ENCODE results near the gene MFSD8.
"Not testable (repeated sequence)": the region's sequence is repeated elsewhere in the genome, so short reads cannot be mapped to it uniquely, and the experiment has no call there.

Gene MFSD8

GRCh38 chr4:127975121-127975770, 10.3 kb upstream of the MFSD8 start:
- no peak overlapping the region for H2BK5ac ChIP-seq (ENCODE audit: low read length)
- H3K9me3 ChIP-seq (replicated peaks in 1 of 2; ENCODE audit: control insufficient read depth in 2 of 2, insufficient read depth in 1 of 2, low read depth in 1 of 2, low read length in 2 of 2), result no peaks in the 10 kb centered on the region
- H3K4ac ChIP-seq (ENCODE audit: low read length), result no peak overlapping the region
- H3K9ac ChIP-seq (ENCODE audit: low read depth, low read length, poor library complexity), result no peak overlapping the region
- no peak overlapping the region for H3K18ac ChIP-seq (ENCODE audit: low read length)
- no peak overlapping the region for H3K4me2 ChIP-seq (ENCODE audit: insufficient read depth, low read length, poor library complexity, severe bottlenecking)
- H2AFZ ChIP-seq (ENCODE audit: low read length), result no peak overlapping the region
- H2BK12ac ChIP-seq (ENCODE audit: low read length), result no peak overlapping the region
- peaks cover 5% of the 10 kb centered on the region for H3K79me1 ChIP-seq (ENCODE audit: low read depth, low read length)
- no CpG with 5 or more reads among the region's 2 CpGs for WGBS, 2 donors (ENCODE audit: extremely low coverage in 2 of 2, insufficient read length in 2 of 2, insufficient replicate concordance in 1 of 2)
- peaks cover 0 to 16% of the 10 kb centered on the region in 2 donors for H3K36me3 ChIP-seq (replicated peaks in 1 of 2; ENCODE audit: control insufficient read depth in 2 of 2, insufficient read depth in 2 of 2, low read length in 2 of 2)
- H2BK120ac ChIP-seq (ENCODE audit: low read depth, low read length), result no peak overlapping the region
- H3K14ac ChIP-seq (ENCODE audit: low read length), result no peak overlapping the region
- H3K4me3 ChIP-seq (ENCODE audit: low read length in 2 of 2), result no peak overlapping the region
- H3K4me1 ChIP-seq (ENCODE audit: control insufficient read depth in 2 of 2, insufficient read depth in 1 of 2, low read depth in 1 of 2, low read length in 2 of 2), result no peaks in the 10 kb centered on the region
- no peak overlapping the region for H4K91ac ChIP-seq (ENCODE audit: low read depth, low read length, poor library complexity)
- H3K23ac ChIP-seq (ENCODE audit: low read depth, low read length, poor library complexity), result no peak overlapping the region
- H2BK15ac ChIP-seq (ENCODE audit: low read length), result no peak overlapping the region
- H2AK5ac ChIP-seq (ENCODE audit: low read depth, low read length), result no peak overlapping the region
- H3K27me3 ChIP-seq (ENCODE audit: control insufficient read depth in 3 of 3, insufficient read depth in 3 of 3, low read depth in 1 of 3, low read length in 3 of 3), result no peaks in the 10 kb centered on the region
- H4K8ac ChIP-seq (ENCODE audit: low read depth, low read length), result no peak overlapping the region
- DNase-seq (ENCODE audit: low spot score), result no peak
- no peak overlapping the region for H3K27ac ChIP-seq (replicated peaks; ENCODE audit: low read length)

- H4K8ac ChIP-seq (ENCODE audit: low read depth, low read length); H3K4me1 ChIP-seq (ENCODE audit: control insufficient read depth in 2 of 2, insufficient read depth in 1 of 2, low read depth in 1 of 2, low read length in 2 of 2); H3K14ac ChIP-seq (ENCODE audit: low read length); H3K18ac ChIP-seq (ENCODE audit: low read length); H3K4ac ChIP-seq (ENCODE audit: low read length); H4K91ac ChIP-seq (ENCODE audit: low read depth, low read length, poor library complexity); H3K27ac ChIP-seq (replicated peaks; ENCODE audit: low read length); H3K27me3 ChIP-seq (ENCODE audit: control insufficient read depth in 3 of 3, insufficient read depth in 3 of 3, low read depth in 1 of 3, low read length in 3 of 3); H2AK5ac ChIP-seq (ENCODE audit: low read depth, low read length); DNase-seq (ENCODE audit: low spot score); H3K9me3 ChIP-seq (replicated peaks in 1 of 2; ENCODE audit: control insufficient read depth in 2 of 2, insufficient read depth in 1 of 2, low read depth in 1 of 2, low read length in 2 of 2); H3K4me3 ChIP-seq (ENCODE audit: low read length in 2 of 2); H2BK15ac ChIP-seq (ENCODE audit: low read length); H3K9ac ChIP-seq (ENCODE audit: low read depth, low read length, poor library complexity); H2AFZ ChIP-seq (ENCODE audit: low read length); H2BK5ac ChIP-seq (ENCODE audit: low read length); H2BK120ac ChIP-seq (ENCODE audit: low read depth, low read length); H2BK12ac ChIP-seq (ENCODE audit: low read length); H3K79me1 ChIP-seq (ENCODE audit: low read depth, low read length); H3K4me2 ChIP-seq (ENCODE audit: insufficient read depth, low read length, poor library complexity, severe bottlenecking); H3K23ac ChIP-seq (ENCODE audit: low read depth, low read length, poor library complexity): not testable (repeated sequence)
- no CpG with 5 or more reads among the region's 4 CpGs for WGBS, 2 donors (ENCODE audit: extremely low coverage in 2 of 2, insufficient read length in 2 of 2, insufficient replicate concordance in 1 of 2)
- H3K36me3 ChIP-seq (replicated peaks in 1 of 2; ENCODE audit: control insufficient read depth in 2 of 2, insufficient read depth in 2 of 2, low read length in 2 of 2), result peaks cover 0 to 21% of the 10 kb centered on the region in 2 donors
These were observed 6.0 kb upstream of the MFSD8 start for GRCh38 chr4:127970925-127971324.

GRCh38 chr4:127968586-127968985, 3.6 kb upstream of the MFSD8 start:
- no peaks in the 10 kb centered on the region for H3K27me3 ChIP-seq (ENCODE audit: control insufficient read depth in 3 of 3, insufficient read depth in 3 of 3, low read depth in 1 of 3, low read length in 3 of 3)
- H3K23ac ChIP-seq (ENCODE audit: low read depth, low read length, poor library complexity), result no peak overlapping the region
- H3K9ac ChIP-seq (ENCODE audit: low read depth, low read length, poor library complexity), result no peak overlapping the region
- H3K4me2 ChIP-seq (ENCODE audit: insufficient read depth, low read length, poor library complexity, severe bottlenecking), result no peak overlapping the region
- H3K79me1 ChIP-seq (ENCODE audit: low read depth, low read length), result peaks cover 2% of the 10 kb centered on the region
- no peaks in the 10 kb centered on the region for H3K9me3 ChIP-seq (replicated peaks in 1 of 2; ENCODE audit: control insufficient read depth in 2 of 2, insufficient read depth in 1 of 2, low read depth in 1 of 2, low read length in 2 of 2)
- no peak overlapping the region for H2AK5ac ChIP-seq (ENCODE audit: low read depth, low read length)
- H4K8ac ChIP-seq (ENCODE audit: low read depth, low read length), result no peak overlapping the region
- H3K27ac ChIP-seq (replicated peaks; ENCODE audit: low read length), result no peak overlapping the region
- H3K4me1 ChIP-seq (ENCODE audit: control insufficient read depth in 2 of 2, insufficient read depth in 1 of 2, low read depth in 1 of 2, low read length in 2 of 2), result peaks cover 0 to 2% of the 10 kb centered on the region in 2 donors
- no peak overlapping the region for H3K18ac ChIP-seq (ENCODE audit: low read length)
- no peak overlapping the region for H3K4me3 ChIP-seq (ENCODE audit: low read length in 2 of 2)
- no peak overlapping the region for H4K91ac ChIP-seq (ENCODE audit: low read depth, low read length, poor library complexity)
- H2BK120ac ChIP-seq (ENCODE audit: low read depth, low read length), result no peak overlapping the region
- H2BK5ac ChIP-seq (ENCODE audit: low read length), result no peak overlapping the region
- no peak overlapping the region for H2BK12ac ChIP-seq (ENCODE audit: low read length)
- H3K4ac ChIP-seq (ENCODE audit: low read length), result no peak overlapping the region
- no peak overlapping the region for H3K14ac ChIP-seq (ENCODE audit: low read length)
- WGBS, 2 donors (ENCODE audit: extremely low coverage in 2 of 2, insufficient read length in 2 of 2, insufficient replicate concordance in 1 of 2), result no CpG with 5 or more reads among the region's 2 CpGs
- no peak for DNase-seq (ENCODE audit: low spot score)
- peaks cover 0 to 12% of the 10 kb centered on the region in 2 donors for H3K36me3 ChIP-seq (replicated peaks in 1 of 2; ENCODE audit: control insufficient read depth in 2 of 2, insufficient read depth in 2 of 2, low read length in 2 of 2)
- no peak overlapping the region for H2BK15ac ChIP-seq (ENCODE audit: low read length)
- no peak overlapping the region for H2AFZ ChIP-seq (ENCODE audit: low read length)

GRCh38 chr4:127967141-127967775, 2.3 kb upstream of the MFSD8 start:
- H3K79me1 ChIP-seq (ENCODE audit: low read depth, low read length), result peaks cover 2% of the 10 kb centered on the region
- H2AFZ ChIP-seq (ENCODE audit: low read length), result no peak overlapping the region
- H4K8ac ChIP-seq (ENCODE audit: low read depth, low read length), result no peak overlapping the region
- H3K4me2 ChIP-seq (ENCODE audit: insufficient read depth, low read length, poor library complexity, severe bottlenecking), result no peak overlapping the region
- H2BK12ac ChIP-seq (ENCODE audit: low read length), result no peak overlapping the region
- no peak overlapping the region for H2BK5ac ChIP-seq (ENCODE audit: low read length)
- no peak for DNase-seq (ENCODE audit: low spot score)
- H3K9ac ChIP-seq (ENCODE audit: low read depth, low read length, poor library complexity), result no peak overlapping the region
- no peak overlapping the region for H2BK15ac ChIP-seq (ENCODE audit: low read length)
- no peak overlapping the region for H3K27ac ChIP-seq (replicated peaks; ENCODE audit: low read length)
- H3K18ac ChIP-seq (ENCODE audit: low read length), result no peak overlapping the region
- WGBS, 2 donors (ENCODE audit: extremely low coverage in 2 of 2, insufficient read length in 2 of 2, insufficient replicate concordance in 1 of 2), result no CpG with 5 or more reads among the region's 1 CpG
- H3K9me3 ChIP-seq (replicated peaks in 1 of 2; ENCODE audit: control insufficient read depth in 2 of 2, insufficient read depth in 1 of 2, low read depth in 1 of 2, low read length in 2 of 2), result no peaks in the 10 kb centered on the region
- H3K14ac ChIP-seq (ENCODE audit: low read length), result no peak overlapping the region
- no peaks in the 10 kb centered on the region for H3K27me3 ChIP-seq (ENCODE audit: control insufficient read depth in 3 of 3, insufficient read depth in 3 of 3, low read depth in 1 of 3, low read length in 3 of 3)
- no peak overlapping the region for H3K4me3 ChIP-seq (ENCODE audit: low read length in 2 of 2)
- no peak overlapping the region for H2AK5ac ChIP-seq (ENCODE audit: low read depth, low read length)
- peaks cover 0 to 17% of the 10 kb centered on the region in 2 donors for H3K36me3 ChIP-seq (replicated peaks in 1 of 2; ENCODE audit: control insufficient read depth in 2 of 2, insufficient read depth in 2 of 2, low read length in 2 of 2)
- H3K4me1 ChIP-seq (ENCODE audit: control insufficient read depth in 2 of 2, insufficient read depth in 1 of 2, low read depth in 1 of 2, low read length in 2 of 2), result peaks cover 0 to 3% of the 10 kb centered on the region in 2 donors
- H3K4ac ChIP-seq (ENCODE audit: low read length), result no peak overlapping the region
- no peak overlapping the region for H4K91ac ChIP-seq (ENCODE audit: low read depth, low read length, poor library complexity)
- no peak overlapping the region for H3K23ac ChIP-seq (ENCODE audit: low read depth, low read length, poor library complexity)
- H2BK120ac ChIP-seq (ENCODE audit: low read depth, low read length), result no peak overlapping the region
